ENCODE results near the gene NBPF1. TPM values are rescaled to one million over a fixed set of nuclear protein-coding genes. Genes with fewer than 3 reads are reported as not detected.
"Not testable (repeated sequence)": the region's sequence is repeated elsewhere in the genome, so short reads cannot be mapped to it uniquely, and the experiment has no call there.

The NBPF1 gene
- total RNA-seq, 1 donor from 2014 or later, result 35.3 TPM

GRCh38 chr1:16605213-16605525, 8.2 kb downstream of the NBPF1 start:
- no peaks in the 10 kb centered on the region for H3K27me3 ChIP-seq (ENCODE audit: low read depth)
- DNase-seq, result no peak
- TF ChIP-seq CTCF (IDR thresholded peaks at IDR 0.05), result no peak
- H3K4me3 ChIP-seq, result no peak overlapping the region
- H3K27ac ChIP-seq, result no peak overlapping the region
- peaks cover 40% of the 10 kb centered on the region for H3K36me3 ChIP-seq
- intact Hi-C loops (cut with DNase I), result no loop called here
- no peaks in the 10 kb centered on the region for H3K9me3 ChIP-seq
- no peak for ATAC-seq
- no peaks in the 10 kb centered on the region for H3K4me1 ChIP-seq

GRCh38 chr1:16604514-16605212, 8.7 kb downstream of the NBPF1 start:
- intact Hi-C loops (cut with DNase I); H3K27ac ChIP-seq; H3K4me3 ChIP-seq; ATAC-seq; DNase-seq; H3K4me1 ChIP-seq; H3K27me3 ChIP-seq (ENCODE audit: low read depth); H3K9me3 ChIP-seq: not testable (repeated sequence)
- peaks cover 40% of the 10 kb centered on the region for H3K36me3 ChIP-seq

GRCh38 chr1:16603623-16604022, 9.7 kb downstream of the NBPF1 start:
- DNase-seq; ATAC-seq; H3K9me3 ChIP-seq; H3K27ac ChIP-seq; H3K4me3 ChIP-seq; intact Hi-C loops (cut with DNase I); H3K4me1 ChIP-seq; H3K27me3 ChIP-seq (ENCODE audit: low read depth): not testable (repeated sequence)
- H3K36me3 ChIP-seq, result peaks cover 40% of the 10 kb centered on the region

- H3K27me3 ChIP-seq (ENCODE audit: low read depth); intact Hi-C loops (cut with DNase I); H3K27ac ChIP-seq; H3K9me3 ChIP-seq; H3K4me1 ChIP-seq; H3K4me3 ChIP-seq; ATAC-seq; DNase-seq: not testable (repeated sequence)
- H3K36me3 ChIP-seq, result peaks cover 29% of the 10 kb centered on the region
These were observed 10.9 kb downstream of the NBPF1 start for GRCh38 chr1:16602336-16603011.

GRCh38 chr1:16600855-16601786, 12.2 kb downstream of the NBPF1 start:
- DNase-seq; H3K4me3 ChIP-seq; H3K4me1 ChIP-seq; H3K9me3 ChIP-seq; intact Hi-C loops (cut with DNase I); H3K27me3 ChIP-seq (ENCODE audit: low read depth); H3K27ac ChIP-seq: not testable (repeated sequence)
- ATAC-seq, result peak in 1 of 2 donors; percentile 26
- H3K36me3 ChIP-seq, result peaks cover 16% of the 10 kb centered on the region

GRCh38 chr1:16599326-16599725, 14.0 kb downstream of the NBPF1 start:
- H3K27ac ChIP-seq; H3K36me3 ChIP-seq; DNase-seq; H3K9me3 ChIP-seq; H3K27me3 ChIP-seq (ENCODE audit: low read depth); ATAC-seq; intact Hi-C loops (cut with DNase I); H3K4me1 ChIP-seq; H3K4me3 ChIP-seq: not testable (repeated sequence)

- DNase-seq; intact Hi-C loops (cut with DNase I); H3K4me1 ChIP-seq; H3K9me3 ChIP-seq; ATAC-seq; H3K27ac ChIP-seq; H3K4me3 ChIP-seq; H3K36me3 ChIP-seq; H3K27me3 ChIP-seq (ENCODE audit: low read depth): not testable (repeated sequence)
These were observed 18.1 kb downstream of the NBPF1 start for GRCh38 chr1:16595216-16595615.

GRCh38 chr1:16591845-16592244, 21.5 kb downstream of the NBPF1 start:
- H3K27ac ChIP-seq; ATAC-seq; H3K27me3 ChIP-seq (ENCODE audit: low read depth); DNase-seq; H3K9me3 ChIP-seq; H3K36me3 ChIP-seq; H3K4me1 ChIP-seq; intact Hi-C loops (cut with DNase I); H3K4me3 ChIP-seq: not testable (repeated sequence)

GRCh38 chr1:16588081-16588480, 25.3 kb downstream of the NBPF1 start:
- H3K27me3 ChIP-seq (ENCODE audit: low read depth); H3K4me1 ChIP-seq; H3K27ac ChIP-seq; ATAC-seq; intact Hi-C loops (cut with DNase I); H3K4me3 ChIP-seq; DNase-seq; H3K9me3 ChIP-seq: not testable (repeated sequence)
- peaks cover 24% of the 10 kb centered on the region for H3K36me3 ChIP-seq

GRCh38 chr1:16587639-16588038, 25.7 kb downstream of the NBPF1 start:
- H3K4me1 ChIP-seq; H3K27me3 ChIP-seq (ENCODE audit: low read depth); H3K9me3 ChIP-seq; H3K4me3 ChIP-seq; intact Hi-C loops (cut with DNase I); ATAC-seq; H3K27ac ChIP-seq; DNase-seq: not testable (repeated sequence)
- peaks cover 24% of the 10 kb centered on the region for H3K36me3 ChIP-seq

- H3K4me1 ChIP-seq; intact Hi-C loops (cut with DNase I); DNase-seq; H3K27ac ChIP-seq; H3K4me3 ChIP-seq; H3K9me3 ChIP-seq; H3K27me3 ChIP-seq (ENCODE audit: low read depth); ATAC-seq; H3K36me3 ChIP-seq: not testable (repeated sequence)
These were observed 48.0 kb downstream of the NBPF1 start for GRCh38 chr1:16565324-16565723.

- H3K27me3 ChIP-seq (ENCODE audit: low read depth); DNase-seq; H3K36me3 ChIP-seq; ATAC-seq; H3K27ac ChIP-seq; H3K9me3 ChIP-seq; intact Hi-C loops (cut with DNase I); H3K4me3 ChIP-seq; H3K4me1 ChIP-seq: not testable (repeated sequence)
These were observed 52.3 kb downstream of the NBPF1 start for GRCh38 chr1:16561035-16561434.
